ENCODE results near the gene ACOXL. TPM values are rescaled to one million over a fixed set of nuclear protein-coding genes. Genes with fewer than 3 reads are reported as not detected.

Gene ACOXL
- total and polyA plus RNA-seq, 10 of the 15 experiments (the other 5 are each of a cell fraction or from before 2014, with no cell fraction given) = 0.05 to 1.3 (median 0.71) TPM

DNA sequence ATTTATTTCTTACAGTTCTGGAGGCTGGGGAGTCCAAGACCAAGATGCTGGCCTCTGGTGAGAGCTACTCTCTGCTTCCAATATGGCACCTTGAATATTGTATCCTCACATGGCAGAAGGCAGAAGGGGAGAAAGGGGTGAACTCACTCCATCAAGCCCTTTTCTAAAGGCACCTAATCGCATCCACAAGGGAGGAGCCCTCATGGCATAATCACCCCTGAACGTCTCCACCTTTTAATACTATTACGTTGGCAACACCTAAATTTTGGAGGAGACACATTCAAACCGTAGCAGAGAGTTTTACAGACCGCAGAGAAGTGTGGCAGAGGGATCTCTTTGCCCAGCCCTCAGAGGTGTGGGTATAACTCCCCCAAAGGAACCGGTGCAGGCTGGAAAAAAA lies 245.8 kb downstream of the ACOXL start:
- RAD21 ChIA-PET (ENCODE audit: unreplicated experiment) = no interaction called here
- FAIRE-seq (no peak), DNase-seq (ENCODE audit: low read depth, low spot score) (no peak), ATAC-seq (no peak)
- H4K20me1 ChIP-seq (ENCODE audit: control insufficient read depth, insufficient read depth) = no peaks in the 10 kb centered on the region
- no peak overlapping the region for H3K9ac ChIP-seq (ENCODE audit: control insufficient read depth, insufficient read depth, low read length)
- no peak overlapping the region for H3K27ac ChIP-seq (ENCODE audit: control insufficient read depth, insufficient read depth)
- 33% methylated on average over 6 of the region's 6 CpGs for WGBS (ENCODE audit: insufficient coverage, insufficient replicate concordance, low lambda C conversion rate, missing lambda C conversion rate)
- in situ Hi-C loops (cut with MboI) = no loop called here
- no TSS peak for BruUV-seq (replicated peaks)
- SMC1A ChIA-PET (ENCODE audit: uncharacterized antibody, unreplicated experiment) = no interaction called here
- TF ChIP-seq PAX8 (IDR thresholded peaks at IDR 0.05) = no peak
- no peak for TF ChIP-seq BCL3 (IDR thresholded peaks at IDR 0.05; ENCODE audit: borderline replicate concordance, insufficient read depth, low read depth, low read length, poor library complexity, severe bottlenecking)
- TF ChIP-seq NFYB (IDR thresholded peaks at IDR 0.05; ENCODE audit: insufficient read depth, low read depth, low read length) = no peak
- TF ChIP-seq NR2C1 (IDR thresholded peaks at IDR 0.05) = no peak
- TF ChIP-seq, protein P1, sequence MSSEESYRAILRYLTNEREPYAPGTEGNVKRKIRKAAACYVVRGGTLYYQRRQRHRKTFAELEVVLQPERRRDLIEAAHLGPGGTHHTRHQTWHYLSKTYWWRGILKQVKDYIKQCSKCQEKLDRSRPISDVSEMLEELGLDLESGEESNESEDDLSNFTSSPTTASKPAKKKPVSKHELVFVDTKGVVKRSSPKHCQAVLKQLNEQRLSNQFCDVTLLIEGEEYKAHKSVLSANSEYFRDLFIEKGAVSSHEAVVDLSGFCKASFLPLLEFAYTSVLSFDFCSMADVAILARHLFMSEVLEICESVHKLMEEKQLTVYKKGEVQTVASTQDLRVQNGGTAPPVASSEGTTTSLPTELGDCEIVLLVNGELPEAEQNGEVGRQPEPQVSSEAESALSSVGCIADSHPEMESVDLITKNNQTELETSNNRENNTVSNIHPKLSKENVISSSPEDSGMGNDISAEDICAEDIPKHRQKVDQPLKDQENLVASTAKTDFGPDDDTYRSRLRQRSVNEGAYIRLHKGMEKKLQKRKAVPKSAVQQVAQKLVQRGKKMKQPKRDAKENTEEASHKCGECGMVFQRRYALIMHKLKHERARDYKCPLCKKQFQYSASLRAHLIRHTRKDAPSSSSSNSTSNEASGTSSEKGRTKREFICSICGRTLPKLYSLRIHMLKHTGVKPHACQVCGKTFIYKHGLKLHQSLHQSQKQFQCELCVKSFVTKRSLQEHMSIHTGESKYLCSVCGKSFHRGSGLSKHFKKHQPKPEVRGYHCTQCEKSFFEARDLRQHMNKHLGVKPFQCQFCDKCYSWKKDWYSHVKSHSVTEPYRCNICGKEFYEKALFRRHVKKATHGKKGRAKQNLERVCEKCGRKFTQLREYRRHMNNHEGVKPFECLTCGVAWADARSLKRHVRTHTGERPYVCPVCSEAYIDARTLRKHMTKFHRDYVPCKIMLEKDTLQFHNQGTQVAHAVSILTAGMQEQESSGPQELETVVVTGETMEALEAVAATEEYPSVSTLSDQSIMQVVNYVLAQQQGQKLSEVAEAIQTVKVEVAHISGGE (CRISPR knock-in tag; IDR thresholded peaks at IDR 0.05) = no peak
- no peak for TF ChIP-seq RBBP5 (conservative IDR thresholded peaks at IDR 0.05)
- TF ChIP-seq ZBTB33 (IDR thresholded peaks at IDR 0.05) = no peak
- no peak for TF ChIP-seq ESRRA (IDR thresholded peaks at IDR 0.05; ENCODE audit: low read length)
- no peak for TF ChIP-seq SREBF1 (IDR thresholded peaks at IDR 0.05; ENCODE audit: low read length)
- no peak for TF ChIP-seq STAT1 (conservative IDR thresholded peaks at IDR 0.05)
- no peak for TF ChIP-seq CHD2 (IDR thresholded peaks at IDR 0.05; ENCODE audit: borderline replicate concordance, low read depth, low read length)
- TF ChIP-seq CHD4 (IDR thresholded peaks at IDR 0.05) = no peak
- no peak for TF ChIP-seq ZNF217 (IDR thresholded peaks at IDR 0.05)
- TF ChIP-seq POLR2AphosphoS2 (IDR thresholded peaks at IDR 0.05; ENCODE audit: low read depth, low read length) = no peak
- H3K4me1 ChIP-seq (ENCODE audit: control insufficient read depth, insufficient read depth, low read length) = no peaks in the 10 kb centered on the region
- H3K4me3 ChIP-seq = no peak overlapping the region
- CTCF ChIA-PET = no interaction called here
- no peaks in the 10 kb centered on the region; the same call in 2 of the 3 replicates for H3K9me3 ChIP-seq (replicated peaks; ENCODE audit: control insufficient read depth, insufficient read depth, low read length)
- H3K27me3 ChIP-seq (replicated peaks in 1 of 2; ENCODE audit: control insufficient read depth in 2 of 2, insufficient read depth in 2 of 2, low read length in 1 of 2) = peaks cover 0 to 2% of the 10 kb centered on the region in 2 experiments; a peak in 3 of 4 replicates
- no peaks in the 10 kb centered on the region for H3K79me2 ChIP-seq (ENCODE audit: control insufficient read depth, insufficient read depth, low read length)
- no peak overlapping the region for H3K4me2 ChIP-seq (ENCODE audit: control insufficient read depth, insufficient read depth)
- intact Hi-C loops (cut with micrococcal nuclease; ENCODE audit: unreplicated experiment) = no loop called here
- no peak overlapping the region for H2AFZ ChIP-seq (ENCODE audit: control insufficient read depth, low read depth, low read length)
- H3K36me3 ChIP-seq (ENCODE audit: control insufficient read depth in 2 of 2, insufficient read depth in 2 of 2, low read length in 1 of 2) = no peaks in the 10 kb centered on the region
- POLR2A ChIA-PET = no interaction called here

Measured in GM12878 (cell line).